ENCODE results near the gene TTC14.

TTC14 gene

GRCh38 chr3:180631317-180631716, 29.4 kb downstream of the TTC14 start:
- DNase-seq (ENCODE audit: low spot score): no peak

- DNase-seq (ENCODE audit: low spot score): no peak
Observed at GRCh38 chr3:180633722-180634121, 31.8 kb downstream of the TTC14 start.

GRCh38 chr3:180640987-180641386, 39.0 kb downstream of the TTC14 start:
- no peak for DNase-seq (ENCODE audit: low spot score)

GRCh38 chr3:180646187-180646790, 44.3 kb downstream of the TTC14 start:
- no peak for DNase-seq (ENCODE audit: low spot score)

- DNase-seq (ENCODE audit: low spot score): no peak
Observed at GRCh38 chr3:180656406-180656805, 54.4 kb downstream of the TTC14 start.

- no peak for DNase-seq (ENCODE audit: low spot score)
Observed at GRCh38 chr3:180657094-180657493, 55.1 kb downstream of the TTC14 start.
